Mesenchymal stem cell (in vitro differentiated cells and primary cell): ENCODE data around the gene CCDC30.

Experiments used
- DNase-seq: peaks from one replicate; pipeline ENCODE4 v3.0.0-alpha.2; 2013
- H2AFZ ChIP-seq: one replicate; pipeline ENCODE4 v1.6.1; 2013; ENCODE audit warnings: low read depth, mild to moderate bottlenecking, control low read depth, inconsistent platforms, low read length, moderate library complexity
- H2AK5ac ChIP-seq: 2 replicates; pipeline ENCODE4 v1.6.1; 2013; ENCODE audit warnings: low read length, moderate library complexity, mild to moderate bottlenecking, inconsistent platforms; ENCODE audit not compliant: severe bottlenecking
- H2BK120ac ChIP-seq: one replicate; pipeline ENCODE4 v1.6.1; 2013; ENCODE audit warnings: low read depth, mild to moderate bottlenecking, inconsistent platforms, low read length, moderate library complexity
- H2BK12ac ChIP-seq, 2 experiments: one replicate each; pipeline ENCODE4 v1.6.1; 2013; ENCODE audit warnings: inconsistent platforms in 2 of 2, low read length in 2 of 2, mild to moderate bottlenecking in 2 of 2, moderate library complexity in 2 of 2, control low read depth in 1 of 2
- H2BK15ac ChIP-seq: one replicate; pipeline ENCODE4 v1.6.1; 2013; ENCODE audit warnings: mild to moderate bottlenecking, low read depth, inconsistent platforms; ENCODE audit not compliant: poor library complexity, severe bottlenecking
- H2BK5ac ChIP-seq: 2 replicates; pipeline ENCODE4 v1.6.1; 2013; ENCODE audit warnings: low read depth, mild to moderate bottlenecking, low read length, control low read depth, inconsistent platforms; ENCODE audit not compliant: poor library complexity, severe bottlenecking
- H3K14ac ChIP-seq, 2 experiments: one replicate each; pipeline ENCODE4 v1.6.1; 2013; ENCODE audit warnings: inconsistent platforms in 2 of 2, low read length in 2 of 2, control low read depth in 1 of 2, mild to moderate bottlenecking in 1 of 2, moderate library complexity in 1 of 2
- H3K18ac ChIP-seq, 2 experiments: one replicate each; pipeline ENCODE4 v1.6.1; 2013; ENCODE audit warnings: inconsistent platforms in 2 of 2, low read length in 2 of 2, control low read depth in 1 of 2, low read depth in 1 of 2, mild to moderate bottlenecking in 1 of 2
- H3K23ac ChIP-seq, 2 experiments: one replicate each; pipeline ENCODE4 v1.6.1; 2013; ENCODE audit warnings: inconsistent platforms in 2 of 2, low read length in 2 of 2, mild to moderate bottlenecking in 2 of 2, moderate library complexity in 2 of 2, control low read depth in 1 of 2
- H3K27ac ChIP-seq: 2 replicates; pipeline ENCODE4 v1.5.1; 2013; ENCODE audit warnings: mild to moderate bottlenecking, moderate library complexity, low read length, control low read depth, inconsistent platforms; ENCODE audit not compliant: poor library complexity, severe bottlenecking
- H3K27me3 ChIP-seq, 2 experiments: 2 replicates each; pipeline versions ENCODE4 v1.6.1 to v1.7.0; 2013; ENCODE audit warnings: low read length in 2 of 2, mild to moderate bottlenecking in 2 of 2, moderate library complexity in 2 of 2, control low read depth in 1 of 2, inconsistent platforms in 1 of 2; ENCODE audit not compliant: control insufficient read depth in 1 of 2, insufficient read depth in 1 of 2
- H3K36me3 ChIP-seq, 2 experiments: 2 replicates each; pipeline versions ENCODE4 v1.6.1 to v1.7.0; 2013; ENCODE audit warnings: low read length in 2 of 2, control low read depth in 1 of 2, inconsistent platforms in 1 of 2, low read depth in 1 of 2, mild to moderate bottlenecking in 1 of 2; ENCODE audit not compliant: insufficient read depth in 2 of 2, control insufficient read depth in 1 of 2
- H3K4ac ChIP-seq, 2 experiments: one replicate each; pipeline ENCODE4 v1.6.1; 2013; ENCODE audit warnings: inconsistent platforms in 2 of 2, low read length in 2 of 2, mild to moderate bottlenecking in 2 of 2, moderate library complexity in 2 of 2, control low read depth in 1 of 2, low read depth in 1 of 2
- H3K4me1 ChIP-seq: 2 replicates; pipeline ENCODE4 v1.6.1; 2013; ENCODE audit warnings: low read depth, low read length, control low read depth; ENCODE audit not compliant: control insufficient read depth, insufficient read depth
- H3K4me2 ChIP-seq: 2 replicates; pipeline ENCODE4 v1.6.1; 2013; ENCODE audit warnings: low read length, mild to moderate bottlenecking, inconsistent platforms; ENCODE audit not compliant: poor library complexity, severe bottlenecking
- H3K4me3 ChIP-seq, 2 experiments: 2 replicates each; pipeline versions ENCODE4 v1.5.1 to v1.7.0; 2013; ENCODE audit warnings: low read length in 2 of 2, mild to moderate bottlenecking in 2 of 2, control low read depth in 1 of 2, low read depth in 1 of 2; ENCODE audit not compliant: insufficient read depth in 1 of 2
- H3K79me1 ChIP-seq: replicated peaks from 2 replicates; pipeline ENCODE4 v1.6.1; 2013; ENCODE audit warnings: mild to moderate bottlenecking, control low read depth, low read length, inconsistent platforms; ENCODE audit not compliant: poor library complexity, severe bottlenecking
- H3K9ac ChIP-seq: 2 replicates; pipeline ENCODE4 v1.7.0; 2013; ENCODE audit warnings: mild to moderate bottlenecking, low read length, moderate library complexity
- H3K9me3 ChIP-seq: 2 replicates; pipeline ENCODE4 v1.7.0; 2013; ENCODE audit warnings: mild to moderate bottlenecking, low read length; ENCODE audit not compliant: control insufficient read depth
- H4K8ac ChIP-seq: one replicate; pipeline ENCODE4 v1.6.1; 2013; ENCODE audit warnings: inconsistent platforms, mild to moderate bottlenecking, low read length, moderate library complexity
- H4K91ac ChIP-seq: one replicate; pipeline ENCODE4 v1.6.1; 2013; ENCODE audit warnings: mild to moderate bottlenecking, low read length, inconsistent platforms
- WGBS: methylation state at CpG from one replicate; pipeline ENCODE4 v1.1.7; 2013; ENCODE audit warnings: mixed read lengths; 5-methylcytosine and 5-hydroxymethylcytosine counted together

CCDC30 gene

GRCh38 chr1:42433369-42433768, 29.7 kb upstream of the CCDC30 start:
- Histone ChIP-seq H2AFZ (no peak overlapping the region), H3K4me3 (no peak overlapping the region), H3K27me3 (no peaks in the 10 kb centered on the region), H2BK12ac (no peak overlapping the region), H2BK5ac (no peak overlapping the region), H3K4me1 (no peaks in the 10 kb centered on the region), H3K4ac (no peak overlapping the region), H3K18ac (no peak overlapping the region), H2BK120ac (no peak overlapping the region), H3K4me2 (no peak overlapping the region), H2BK15ac (no peak overlapping the region), H2AK5ac (no peak overlapping the region), H3K9ac (no peak overlapping the region), H4K8ac (no peak overlapping the region), H3K14ac (no peak overlapping the region), H3K79me1 (no peaks in the 10 kb centered on the region), H3K23ac (no peak overlapping the region), H3K9me3 (no peaks in the 10 kb centered on the region), H4K91ac (no peak overlapping the region), H3K36me3 (no peaks in the 10 kb centered on the region), H3K27ac (no peak overlapping the region)
- 99% methylated on average over 5 of the region's 6 CpGs for WGBS
- DNase-seq: no peak

- Histone ChIP-seq H3K14ac (no peak overlapping the region), H2AK5ac (no peak overlapping the region), H3K4me3 (no peak overlapping the region), H3K4me1 (no peaks in the 10 kb centered on the region), H3K79me1 (no peaks in the 10 kb centered on the region), H3K23ac (no peak overlapping the region), H4K91ac (no peak overlapping the region), H3K27ac (no peak overlapping the region), H2BK15ac (no peak overlapping the region), H2BK5ac (no peak overlapping the region), H2BK12ac (no peak overlapping the region), H3K36me3 (no peaks in the 10 kb centered on the region), H3K18ac (no peak overlapping the region), H3K9ac (no peak overlapping the region), H3K4me2 (no peak overlapping the region), H2BK120ac (no peak overlapping the region), H4K8ac (no peak overlapping the region), H3K27me3 (no peaks in the 10 kb centered on the region), H2AFZ (no peak overlapping the region), H3K9me3 (no peaks in the 10 kb centered on the region), H3K4ac (no peak overlapping the region)
- 64% methylated on average over 4 of the region's 4 CpGs for WGBS
- DNase-seq: no peak
Observed at GRCh38 chr1:42434340-42434739, 28.7 kb upstream of the CCDC30 start.

GRCh38 chr1:42439940-42440339, 23.1 kb upstream of the CCDC30 start:
- no peak overlapping the region for H3K4ac ChIP-seq
- no peak overlapping the region for H2AK5ac ChIP-seq

GRCh38 chr1:42442662-42443061, 20.4 kb upstream of the CCDC30 start:
- H2AK5ac ChIP-seq: no peak overlapping the region
- peaks cover 1% of the 10 kb centered on the region for H3K4me1 ChIP-seq
- no peak overlapping the region for H3K9ac ChIP-seq
- no peaks in the 10 kb centered on the region for H3K79me1 ChIP-seq
- DNase-seq: no peak
- H3K4me3 ChIP-seq: no peak overlapping the region
- no peaks in the 10 kb centered on the region for H3K36me3 ChIP-seq
- 60% methylated on average over 1 of the region's 2 CpGs for WGBS
- no peak overlapping the region for H3K18ac ChIP-seq
- no peaks in the 10 kb centered on the region for H3K9me3 ChIP-seq
- no peak overlapping the region for H3K4ac ChIP-seq
- H2AFZ ChIP-seq: no peak overlapping the region
- H3K27me3 ChIP-seq: no peaks in the 10 kb centered on the region
- no peak overlapping the region for H4K91ac ChIP-seq
- no peak overlapping the region for H2BK12ac ChIP-seq
- no peak overlapping the region for H3K4me2 ChIP-seq
- no peak overlapping the region for H2BK120ac ChIP-seq
- no peak overlapping the region for H3K14ac ChIP-seq
- no peak overlapping the region for H3K27ac ChIP-seq
- H2BK5ac ChIP-seq: no peak overlapping the region
- no peak overlapping the region for H2BK15ac ChIP-seq
- no peak overlapping the region for H3K23ac ChIP-seq
- no peak overlapping the region for H4K8ac ChIP-seq

More at GRCh38 chr1:42439940-42440339, 23.1 kb upstream of the CCDC30 start:
- Histone ChIP-seq H2BK5ac (no peak overlapping the region), H2AFZ (no peak overlapping the region), H3K4me2 (no peak overlapping the region), H3K79me1 (no peaks in the 10 kb centered on the region), H3K36me3 (no peaks in the 10 kb centered on the region), H2BK15ac (no peak overlapping the region), H2BK120ac (no peak overlapping the region), H3K27ac (no peak overlapping the region), H3K4me1 (peaks cover 1% of the 10 kb centered on the region), H3K18ac (no peak overlapping the region), H3K4me3 (no peak overlapping the region), H4K91ac (no peak overlapping the region), H3K27me3 (no peaks in the 10 kb centered on the region), H3K9ac (no peak overlapping the region), H4K8ac (no peak overlapping the region), H3K23ac (no peak overlapping the region), H3K9me3 (no peaks in the 10 kb centered on the region), H2BK12ac (no peak overlapping the region), H3K14ac (no peak overlapping the region)
- 44% methylated on average over 2 of the region's 2 CpGs for WGBS
- no peak for DNase-seq
